Measurements from ENCODE around the gene TMEM117. TPM values are rescaled to one million over a fixed set of nuclear protein-coding genes. Genes with fewer than 3 reads are reported as not detected.
A peak's percentile ranks its signal among the peaks of the same experiment; 100 is the strongest.

The TMEM117 gene
- 10 to 100 TPM; 15.8 to 42.2 (median 24.0) TPM for total RNA-seq

GRCh38 chr12:43835656-43836474 is at the start of gene TMEM117:
Gene TMEM117, plus strand, starts transcription at chr12:43836081.
- TF ChIP-seq POLR2A (IDR thresholded peaks at IDR 0.05), result peak in 2 of 4 donors; percentile 52 to 65
- no peak for TF ChIP-seq CTCF (IDR thresholded peaks at IDR 0.05)
- H3K4me3 ChIP-seq, result peak within 1 kb of the TSS; percentile 67 to 98 (median 72)
- 0% methylated on average over 1 of the region's 103 CpGs; no CpG with 5 or more reads in 1 of the 2 donors for WGBS, 2 donors
- peak within 1 kb of the TSS; percentile 94 to 99 (median 94) for H3K27ac ChIP-seq
- DNase-seq, result peak; percentile 3
- intact Hi-C loops (cut with DNase I), result no loop called here
- no peaks in the 10 kb centered on the region for H3K9me3 ChIP-seq
- no peaks in the 10 kb centered on the region for H3K36me3 ChIP-seq
- no peaks in the 10 kb centered on the region for H3K27me3 ChIP-seq
- H3K4me1 ChIP-seq, result peaks cover 3 to 26% (median 11%) of the 10 kb centered on the region in 3 donors

GRCh38 chr12:43786899-43787693 is 48.8 kb upstream of the TMEM117 start:
- H3K4me3 ChIP-seq, result no peak overlapping the region
- no peak overlapping the region for H3K27ac ChIP-seq
- intact Hi-C loops (cut with DNase I), result no loop called here
- H3K27me3 ChIP-seq, result no peaks in the 10 kb centered on the region
- peaks cover 3 to 67% (median 6%) of the 10 kb centered on the region in 3 donors for H3K36me3 ChIP-seq
- DNase-seq, result no peak
- H3K4me1 ChIP-seq, result no peaks in the 10 kb centered on the region
- no peak for TF ChIP-seq CTCF (IDR thresholded peaks at IDR 0.05)
- no peak for TF ChIP-seq POLR2A (IDR thresholded peaks at IDR 0.05)
- no peaks in the 10 kb centered on the region for H3K9me3 ChIP-seq

GRCh38 chr12:43789941-43790340 is 45.9 kb upstream of the TMEM117 start:
- DNase-seq, result no peak
- no peaks in the 10 kb centered on the region for H3K27me3 ChIP-seq
- no peak overlapping the region for H3K4me3 ChIP-seq
- H3K36me3 ChIP-seq, result peaks cover 3 to 59% (median 6%) of the 10 kb centered on the region in 3 donors
- TF ChIP-seq CTCF (IDR thresholded peaks at IDR 0.05) (no peak), POLR2A (IDR thresholded peaks at IDR 0.05) (no peak)
- H3K27ac ChIP-seq, result no peak overlapping the region
- no peaks in the 10 kb centered on the region for H3K9me3 ChIP-seq
- H3K4me1 ChIP-seq, result no peaks in the 10 kb centered on the region
- intact Hi-C loops (cut with DNase I), result no loop called here

GRCh38 chr12:43795716-43796280 is 40.1 kb upstream of the TMEM117 start:
- Histone ChIP-seq H3K4me1 (no peaks in the 10 kb centered on the region), H3K9me3 (no peaks in the 10 kb centered on the region), H3K27me3 (no peaks in the 10 kb centered on the region), H3K27ac (no peak overlapping the region), H3K4me3 (no peak overlapping the region), H3K36me3 (peaks cover 4 to 80% (median 23%) of the 10 kb centered on the region in 3 donors)
- no peak for TF ChIP-seq CTCF (IDR thresholded peaks at IDR 0.05)
- TF ChIP-seq POLR2A (IDR thresholded peaks at IDR 0.05), result no peak
- no peak for DNase-seq
- intact Hi-C loops (cut with DNase I), result no loop called here
- WGBS, 2 donors, result 49 to 67% methylated on average over 2 of the region's 2 CpGs

All from esophagus squamous epithelium (tissue), 5 donors.